Measurements from ENCODE around the gene CADPS.

CADPS gene

DNA sequence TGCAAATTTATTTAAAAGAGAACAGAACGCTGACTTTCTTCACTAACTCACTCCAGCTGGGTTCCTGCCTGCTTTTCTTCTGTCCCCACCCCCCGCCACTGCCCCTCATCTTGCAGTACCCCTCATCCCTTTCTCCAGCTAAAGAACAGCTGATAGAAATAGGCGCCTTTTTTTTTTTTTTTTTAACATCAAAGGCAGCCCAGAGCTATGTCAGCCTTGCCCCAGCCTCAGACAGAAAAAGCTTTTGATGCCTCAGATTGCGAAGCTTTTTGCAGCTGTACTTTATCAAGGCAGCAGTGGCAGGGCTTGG is 1.8 kb downstream of the CADPS start:
- no peak for DNase-seq

DNA sequence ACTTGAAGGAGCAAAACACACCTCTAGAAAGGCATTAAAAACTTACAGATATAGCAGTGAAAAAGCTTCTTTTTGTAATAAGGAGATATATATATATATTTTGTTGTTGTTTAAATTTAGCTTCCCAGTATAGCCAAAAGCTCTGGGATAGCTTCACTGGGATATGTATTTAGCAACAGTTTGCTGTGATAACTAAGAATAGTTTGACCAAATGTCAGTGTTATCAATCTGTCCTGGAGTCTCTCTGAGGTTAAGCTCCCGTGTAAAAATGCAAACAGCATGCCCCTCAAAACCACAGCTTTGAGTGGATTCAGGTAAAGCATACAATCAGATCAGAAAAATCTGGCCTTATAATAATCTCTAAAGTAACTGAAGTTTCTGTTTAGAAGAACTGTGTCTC is 2.9 kb downstream of the CADPS start:
- no peak for DNase-seq

DNA sequence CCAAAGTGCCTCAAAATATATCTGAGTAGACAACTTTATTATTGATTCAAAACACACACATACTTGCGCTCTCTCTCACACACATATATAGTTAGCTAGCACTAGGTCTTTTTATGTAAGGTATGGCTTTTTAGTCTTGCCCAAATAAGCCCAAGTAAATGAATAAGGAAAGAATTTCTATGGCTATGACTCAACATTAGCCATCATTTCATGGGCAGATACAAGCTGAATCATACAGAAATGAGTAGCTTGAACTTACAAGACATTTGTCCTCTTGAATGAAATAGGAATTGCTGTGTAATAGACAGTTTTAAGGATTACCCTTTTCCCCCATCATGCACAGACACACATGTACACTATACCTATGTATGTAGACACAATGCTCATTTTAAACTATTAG is 4.9 kb downstream of the CADPS start:
- no peak for DNase-seq

DNA sequence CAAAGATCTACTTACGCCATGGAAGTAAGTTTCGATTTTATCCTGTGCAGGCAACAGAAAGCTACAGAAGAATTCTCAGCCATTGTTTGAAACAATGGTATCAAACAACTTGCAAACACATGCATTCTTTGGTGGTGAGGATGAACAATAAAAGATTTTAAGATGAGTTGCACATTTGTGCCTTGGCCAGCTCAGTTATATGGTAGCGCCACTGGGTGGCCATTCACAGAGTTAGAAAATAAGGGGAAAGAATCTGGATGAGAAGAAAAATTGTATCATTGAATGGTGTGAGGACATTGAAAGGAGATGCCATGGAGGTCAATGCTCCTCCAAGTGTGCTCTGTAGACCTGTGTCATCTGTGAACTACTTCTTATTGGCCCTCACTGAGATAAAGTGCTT is 11.6 kb downstream of the CADPS start:
- DNase-seq = no peak

DNA sequence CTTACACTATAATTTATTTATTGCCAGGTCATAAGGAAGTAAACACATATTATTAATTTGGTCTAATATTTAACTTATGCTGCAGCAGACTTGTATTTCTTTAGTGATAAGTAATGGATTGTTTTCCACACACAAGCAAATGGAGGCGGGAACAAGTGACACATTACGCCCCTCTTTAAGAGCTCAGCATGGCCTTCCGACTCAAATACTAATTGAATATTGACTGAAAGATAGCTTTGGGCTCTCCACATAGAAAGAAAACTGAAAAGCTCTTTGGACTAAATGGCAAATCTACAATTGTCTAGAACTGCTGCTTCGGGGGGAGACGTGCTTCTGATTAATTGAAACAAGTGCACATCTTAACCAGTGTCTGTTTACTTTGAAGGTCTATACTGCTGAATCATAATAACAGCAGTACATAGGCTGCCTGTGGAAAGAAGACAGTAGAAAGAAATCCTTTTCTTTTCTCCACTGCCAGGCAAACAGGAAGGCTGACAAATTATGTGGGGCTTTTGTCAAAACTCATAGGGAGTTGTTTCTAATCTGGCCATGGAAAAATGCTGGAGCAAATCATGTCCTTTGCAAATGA is 15.9 kb downstream of the CADPS start:
- DNase-seq = no peak

DNA sequence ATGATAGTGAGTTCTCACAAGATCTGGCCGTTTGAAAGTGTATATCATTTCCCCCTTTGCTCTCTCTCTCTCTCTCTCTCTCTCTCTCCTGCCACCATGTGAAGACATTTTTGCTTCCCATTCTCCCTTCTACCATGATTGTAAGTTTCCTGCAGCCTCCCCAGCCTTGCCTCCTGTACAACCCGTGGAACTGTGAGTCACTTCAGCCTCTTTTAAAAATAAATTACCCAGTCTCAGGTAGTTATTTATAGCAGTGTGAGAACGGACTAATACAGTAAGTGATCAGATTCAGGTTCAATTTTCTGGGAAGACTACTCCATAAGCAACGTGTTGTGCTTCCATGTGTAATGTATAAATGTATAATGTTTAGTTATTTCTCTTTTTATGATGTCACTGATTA is 29.2 kb downstream of the CADPS start:
- no peak for DNase-seq

DNA sequence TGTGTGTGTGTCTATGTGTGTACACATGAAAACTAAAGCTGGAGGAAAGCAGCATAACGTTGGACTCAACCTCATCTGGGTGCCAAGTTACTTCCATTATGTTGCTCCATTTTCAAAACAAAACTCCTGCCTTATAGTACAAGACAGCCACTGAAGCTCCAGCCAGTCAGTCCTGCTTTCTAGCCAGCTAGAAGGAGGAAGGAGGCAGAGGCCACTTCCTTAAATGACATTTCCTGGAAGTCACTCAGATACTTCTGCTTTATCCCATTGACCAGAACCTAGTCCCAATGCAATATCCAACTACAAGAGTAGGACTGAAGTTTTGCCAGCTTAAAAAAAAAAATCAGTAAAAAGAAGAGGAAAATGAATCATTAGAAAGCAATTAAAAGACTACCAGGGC is 31.7 kb downstream of the CADPS start:
- no peak for DNase-seq

DNA sequence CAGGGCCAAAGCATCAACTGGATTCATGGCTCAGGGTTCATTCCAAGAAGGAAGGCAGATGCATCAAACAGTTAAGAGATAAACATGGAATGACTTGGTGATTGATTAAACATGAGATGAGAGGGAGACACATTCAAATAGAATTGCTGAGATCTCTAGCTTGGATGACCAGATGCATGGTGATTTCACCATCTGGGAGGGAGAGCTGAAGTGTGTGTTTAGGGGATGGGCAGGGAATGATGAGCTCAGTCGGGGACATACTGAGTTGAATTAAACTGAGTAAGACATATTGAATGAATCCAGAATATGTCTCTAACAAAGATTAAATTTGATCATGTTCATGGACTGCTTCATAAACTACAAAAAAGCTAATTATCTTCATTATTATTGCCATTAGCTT is 35.5 kb downstream of the CADPS start:
- no peak for DNase-seq

DNA sequence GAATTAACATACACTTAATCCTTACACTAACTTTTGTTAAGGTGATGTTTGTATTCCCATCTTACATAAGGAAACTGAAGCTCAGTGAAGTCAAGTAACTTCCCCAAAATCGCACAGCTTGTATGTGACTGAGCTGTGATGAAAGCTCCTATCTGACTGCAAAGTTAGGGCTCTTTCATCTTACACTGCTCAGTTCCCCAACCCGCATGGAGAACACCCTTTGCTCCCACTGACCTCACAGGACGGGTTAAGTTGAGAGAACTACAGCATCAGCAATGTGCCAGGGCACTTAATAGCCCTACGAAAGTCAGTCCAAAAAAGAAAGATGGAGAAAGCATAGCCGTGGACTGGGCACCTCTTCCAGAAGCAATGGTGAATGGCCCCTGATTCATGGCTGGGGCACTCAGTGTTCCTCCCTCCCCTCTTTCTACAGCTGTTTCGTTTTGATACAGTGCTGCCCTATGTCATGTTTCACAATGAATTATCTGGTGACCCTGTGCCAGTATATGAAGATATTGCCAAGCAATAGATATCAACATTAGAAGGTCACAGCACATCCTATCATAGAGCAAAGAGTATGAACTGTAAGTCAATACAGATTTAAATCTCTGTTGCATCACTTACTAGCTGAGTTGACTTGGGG is 38.0 kb downstream of the CADPS start:
- DNase-seq = no peak

DNA sequence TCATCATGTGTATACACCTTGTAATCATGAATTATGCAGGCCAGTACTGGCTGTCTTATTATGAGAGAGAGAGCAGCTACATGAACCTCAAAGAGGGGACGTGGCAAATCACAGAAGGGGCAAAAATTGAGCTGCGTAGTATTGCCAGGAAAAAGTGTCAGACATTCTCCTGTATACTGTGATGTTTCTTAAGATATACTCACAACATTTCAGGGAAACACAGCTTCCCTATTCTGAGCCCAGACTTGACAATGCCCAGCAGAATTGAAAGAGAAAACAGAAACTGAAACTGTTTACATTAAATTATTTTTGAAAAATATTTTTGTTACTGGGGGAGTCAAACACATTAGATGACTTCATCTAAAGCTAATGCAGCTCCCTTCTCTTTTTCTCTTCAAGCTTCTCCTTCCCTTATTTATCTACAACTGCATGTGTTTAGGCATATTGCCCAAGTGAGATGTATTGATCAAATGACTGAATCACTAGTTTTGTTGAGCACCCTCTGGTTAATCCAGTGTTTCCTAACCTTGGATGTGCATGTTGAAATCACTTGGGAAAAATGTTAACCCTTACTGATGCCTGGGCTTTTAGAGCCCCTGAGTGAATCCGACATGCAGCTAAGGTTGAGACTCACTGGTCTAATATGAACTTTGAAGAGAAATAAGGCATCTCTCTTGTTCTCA is 39.5 kb downstream of the CADPS start:
- DNase-seq = no peak

DNA sequence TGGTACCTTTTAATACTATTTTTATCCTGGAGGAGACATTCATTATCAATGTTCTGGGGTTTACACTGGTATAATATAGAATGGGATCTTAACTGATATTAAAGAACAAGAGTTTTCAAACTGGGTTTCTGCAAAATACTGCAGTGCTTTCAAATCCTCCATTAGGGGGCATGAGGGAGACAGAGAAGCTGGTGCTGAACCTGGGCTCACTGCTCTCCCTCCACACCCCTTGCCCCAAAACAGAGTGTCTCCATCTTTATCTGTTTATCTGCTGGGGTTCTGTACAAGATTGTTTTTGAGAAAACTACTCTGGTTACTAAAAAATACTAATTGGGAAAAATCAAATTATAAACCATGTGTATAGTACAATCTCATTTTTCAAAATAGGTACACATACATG is 41.7 kb downstream of the CADPS start:
- DNase-seq = no peak

DNA sequence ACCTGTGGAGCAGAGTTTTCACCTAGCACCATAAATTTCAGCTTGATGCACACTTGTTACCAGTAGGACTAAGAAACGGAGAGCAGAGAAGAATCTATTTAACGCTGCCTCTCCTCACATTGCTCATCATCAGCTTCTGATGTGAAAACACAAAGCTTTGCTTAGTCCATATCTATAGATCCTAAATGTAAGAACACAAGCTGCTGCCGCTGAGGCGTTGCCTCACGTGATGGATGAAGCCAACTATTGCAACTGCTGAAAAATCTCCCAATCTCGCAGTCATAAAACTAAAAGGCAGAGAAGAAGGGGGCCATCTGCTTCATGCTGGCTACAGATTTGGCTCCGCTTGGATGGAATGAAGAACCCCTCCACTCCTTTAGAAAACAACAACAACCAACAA is 42.7 kb downstream of the CADPS start:
- no peak for DNase-seq

DNA sequence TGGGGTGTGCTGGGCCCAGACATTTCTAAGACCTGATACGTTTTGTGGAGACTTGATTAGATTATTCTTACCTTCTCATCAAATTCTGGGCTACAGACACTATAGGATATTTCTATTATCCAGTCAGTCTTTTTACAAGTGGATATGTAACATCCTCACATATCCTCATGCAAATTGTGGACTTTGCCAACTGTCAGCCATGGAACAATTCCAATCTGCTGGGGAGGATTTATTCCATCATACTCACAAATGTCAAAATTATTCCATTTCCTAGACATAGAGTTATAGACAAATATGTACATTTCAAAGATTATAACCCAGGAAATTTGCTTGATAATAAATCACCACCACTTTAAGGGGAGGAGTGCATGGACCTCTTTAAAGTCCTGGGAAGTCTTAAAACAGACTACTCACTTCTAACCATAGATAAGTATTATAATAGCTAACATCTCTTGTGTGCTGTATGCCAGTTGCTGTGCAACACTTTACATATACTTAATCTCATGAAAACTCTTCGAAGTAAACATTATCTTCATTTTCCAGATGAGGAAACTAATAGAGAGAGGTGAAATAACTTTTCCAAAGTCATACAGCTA is 44.4 kb downstream of the CADPS start:
- no peak for DNase-seq

DNA sequence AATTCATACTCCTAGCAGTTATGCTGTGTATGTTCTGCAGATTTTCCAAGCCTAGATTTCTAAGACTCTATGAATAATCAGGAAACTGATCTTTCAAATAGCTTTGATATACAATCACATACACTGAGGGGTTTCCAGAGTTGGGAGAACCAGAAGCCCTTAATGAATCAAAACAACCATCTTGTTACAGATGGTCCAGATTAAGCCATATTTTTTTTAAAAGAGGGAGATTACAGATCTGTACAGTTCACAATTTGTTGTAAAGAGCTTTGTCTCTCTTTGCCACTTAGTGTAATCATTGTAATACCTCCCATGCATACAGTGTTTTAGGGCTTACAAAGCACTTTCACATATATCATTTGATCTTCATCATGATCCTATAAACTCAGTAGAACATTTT is 47.7 kb downstream of the CADPS start:
- DNase-seq = no peak

DNA sequence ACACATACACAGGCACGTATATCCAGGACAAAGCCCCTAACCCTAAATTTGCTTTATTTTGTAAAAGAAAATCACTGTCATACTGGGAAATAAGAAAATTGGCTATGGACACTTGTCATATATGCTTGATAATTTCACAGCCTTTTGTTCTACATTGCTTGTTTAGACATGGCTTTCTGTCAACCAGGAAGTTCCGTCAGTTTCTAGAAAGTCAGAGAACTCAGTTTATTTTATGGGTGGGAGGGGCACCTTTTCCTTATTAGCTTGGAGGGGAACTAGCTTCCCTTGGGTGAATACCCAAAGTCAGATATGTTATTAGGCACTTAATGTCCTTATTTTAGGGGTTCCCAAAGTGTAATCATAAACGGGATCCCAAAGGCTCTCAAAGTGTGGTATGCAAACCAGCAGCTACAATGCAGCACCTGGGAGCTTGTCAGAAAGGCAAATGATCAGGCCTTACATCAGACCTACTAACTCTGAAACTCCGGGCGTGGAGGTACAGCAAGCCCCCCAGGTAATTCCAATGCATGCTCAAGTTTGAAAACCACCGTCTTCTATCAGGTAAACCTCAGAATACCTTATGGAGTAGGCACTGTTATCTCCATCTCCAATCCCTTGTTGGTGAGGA is 50.1 kb downstream of the CADPS start:
- DNase-seq = no peak

DNA sequence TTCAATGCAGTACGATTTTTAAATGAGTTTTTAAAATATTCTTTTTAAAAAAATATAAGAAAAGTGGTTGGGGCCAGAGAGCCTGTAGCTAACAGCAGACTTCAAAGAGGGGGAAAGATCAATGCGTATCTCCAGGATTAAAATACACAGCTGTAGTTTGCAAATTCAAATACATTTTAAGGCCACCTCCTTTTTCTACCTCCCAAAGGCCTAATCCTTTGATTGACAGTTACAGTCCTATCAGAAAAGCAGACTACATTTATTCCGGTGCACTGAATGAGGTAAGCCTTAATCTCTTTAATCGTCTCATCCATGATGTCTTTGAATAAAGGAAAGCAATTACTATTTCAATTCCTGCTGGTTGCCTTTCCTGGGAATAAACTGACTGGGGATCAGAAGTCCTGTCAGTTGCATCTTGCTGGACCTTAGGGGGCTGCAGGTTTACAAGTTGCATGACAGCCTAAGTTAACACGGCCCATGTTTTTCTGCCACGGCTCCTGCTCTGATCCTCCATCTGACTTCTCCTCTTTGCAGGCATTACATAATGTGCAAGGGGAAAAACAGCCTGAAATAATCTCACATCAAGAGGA is 51.7 kb downstream of the CADPS start:
- no peak for DNase-seq

DNA sequence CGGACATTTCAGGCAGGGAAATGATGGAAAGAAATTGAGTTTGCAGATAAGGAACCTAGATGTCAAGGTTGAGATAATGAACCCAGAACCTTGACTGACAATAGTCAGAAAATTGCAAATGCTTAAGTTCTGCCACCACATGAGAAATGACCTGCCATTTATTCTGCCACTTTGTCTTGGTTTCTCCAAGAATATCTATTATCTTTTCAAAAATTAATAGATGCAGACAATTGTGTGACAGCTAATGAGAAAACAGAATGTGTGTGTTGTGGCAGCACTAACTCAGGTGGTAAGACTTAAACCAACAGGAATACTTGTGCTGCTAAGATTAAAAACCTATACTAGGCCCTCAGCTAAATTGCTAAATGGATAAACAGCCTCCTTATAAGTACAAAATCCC is 52.3 kb downstream of the CADPS start:
- DNase-seq = no peak

DNA sequence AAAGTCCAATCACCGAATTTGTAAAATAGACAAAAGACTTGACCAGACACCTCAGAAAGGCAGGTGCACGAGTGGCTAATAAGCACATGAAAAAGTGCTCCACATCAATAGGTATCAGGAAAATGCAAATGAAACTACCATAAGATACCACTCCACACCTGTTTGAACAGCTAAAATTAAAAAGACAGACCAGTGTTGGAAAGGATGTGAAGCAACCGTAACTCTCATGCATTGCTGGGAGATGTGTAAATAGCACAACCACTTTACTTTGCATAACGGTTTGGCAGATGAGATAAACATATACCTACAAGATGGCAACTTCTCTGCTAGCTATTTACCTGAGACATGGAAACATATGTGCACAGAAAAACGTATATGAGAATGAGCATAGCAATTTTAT is 56.9 kb downstream of the CADPS start:
- no peak for DNase-seq

DNA sequence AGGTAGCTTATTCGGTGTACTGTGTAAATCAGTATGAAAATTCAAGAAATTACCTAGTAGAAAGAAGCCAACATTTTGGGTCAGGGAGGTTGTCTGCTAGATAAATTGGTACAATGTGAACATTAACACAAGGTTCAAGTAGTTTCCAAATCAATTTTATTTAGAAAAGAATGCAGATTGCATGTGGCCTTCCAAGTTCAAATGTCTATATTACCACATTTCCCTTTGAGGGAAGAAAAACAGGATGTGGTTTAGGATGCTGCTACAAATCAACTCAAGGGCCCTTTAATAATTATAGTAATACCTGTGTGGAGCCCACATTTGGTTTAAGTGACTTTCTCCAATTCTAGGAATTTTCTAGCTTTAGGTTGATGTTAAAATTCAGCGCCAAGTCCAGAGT is 57.5 kb downstream of the CADPS start:
- DNase-seq = no peak

DNA sequence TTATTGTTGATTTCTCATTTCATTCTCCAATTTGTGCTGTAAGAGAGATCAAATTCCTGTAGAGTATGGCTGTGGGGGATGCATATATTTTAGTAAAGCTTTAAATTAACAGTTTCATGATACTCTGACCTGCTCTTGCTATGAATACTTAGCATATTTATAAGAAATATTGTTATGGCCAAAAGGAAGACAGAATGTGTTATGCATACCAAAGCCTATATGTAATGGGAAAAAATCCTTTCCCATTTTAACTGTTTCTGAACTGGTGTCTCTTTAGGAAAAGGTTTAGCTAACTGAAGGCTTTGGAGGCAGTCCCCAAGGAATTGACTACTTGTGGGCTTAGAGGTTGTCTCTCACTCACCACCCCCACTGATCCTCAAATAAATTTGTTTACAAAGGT is 59.2 kb downstream of the CADPS start:
- DNase-seq = no peak

DNA sequence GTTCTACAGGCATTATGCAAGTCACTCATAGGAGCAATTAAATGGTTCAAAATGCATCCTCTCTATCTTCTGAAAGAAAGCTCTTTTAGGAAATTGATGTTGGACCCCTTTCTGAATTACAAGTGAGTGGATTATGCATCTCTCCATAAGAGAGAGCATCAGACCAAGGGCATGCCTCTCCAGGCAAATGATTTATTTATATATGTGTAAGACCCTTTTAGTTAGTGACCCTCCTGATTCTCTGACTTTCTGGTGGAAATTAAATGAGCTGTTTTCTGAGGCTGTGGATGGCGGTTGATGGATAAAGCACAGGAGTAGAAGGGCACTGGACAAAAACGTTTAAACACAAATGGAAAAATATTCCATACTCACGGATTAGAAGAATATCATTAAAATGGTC is 62.6 kb downstream of the CADPS start:
- DNase-seq = no peak

DNA sequence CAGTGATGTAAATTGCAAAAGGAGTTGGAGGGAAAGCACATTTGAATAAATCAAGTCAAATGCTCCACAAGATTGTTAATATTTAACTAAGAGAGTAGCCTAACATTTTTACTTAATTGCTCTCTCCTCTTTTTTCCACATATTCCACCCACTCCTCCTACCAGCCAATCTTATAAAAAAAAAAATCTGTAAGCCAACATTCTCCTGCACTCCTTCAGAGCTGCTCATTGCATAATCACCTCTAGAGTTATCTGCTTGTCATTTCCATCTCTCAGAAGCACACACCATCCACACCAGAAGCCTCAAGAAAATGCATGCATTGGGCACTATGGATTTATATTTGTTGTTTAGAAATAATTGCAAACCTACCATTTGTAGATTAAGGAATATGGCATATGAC is 64.1 kb downstream of the CADPS start:
- no peak for DNase-seq

DNA sequence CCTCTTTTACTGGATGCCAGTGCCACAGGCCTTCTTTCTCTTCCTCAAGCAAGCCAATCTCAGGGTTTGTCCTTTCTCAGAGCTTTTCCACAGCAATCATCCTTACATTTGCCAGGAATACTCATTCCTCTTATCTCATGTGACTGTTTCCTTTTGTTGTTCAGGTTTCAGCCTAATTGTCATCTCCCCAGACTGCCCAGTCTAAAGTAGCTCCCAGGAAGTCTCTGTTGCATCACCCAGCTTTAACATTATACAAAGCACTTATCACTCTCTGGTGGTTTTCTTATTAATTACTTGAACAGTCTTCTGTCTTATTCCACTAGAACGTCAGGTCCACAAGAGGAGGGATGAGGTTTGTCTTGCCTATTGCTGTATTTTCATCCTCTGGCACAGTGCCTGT is 65.8 kb downstream of the CADPS start:
- DNase-seq = no peak

Data from stimulated activated naive CD4-positive, alpha-beta T cell treated with Interleukin-2 at 50 U/mL for 16 hours (primary cell).